Lung (tissue), 12 donors: ENCODE measurements around the gene MDM4. TPM values are rescaled to one million over a fixed set of nuclear protein-coding genes. Genes with fewer than 3 reads are reported as not detected.
"Not testable (repeated sequence)": the region's sequence is repeated elsewhere in the genome, so short reads cannot be mapped to it uniquely, and the experiment has no call there.

Experiments
- ATAC-seq: fragments of 200-7000 bp; cut with Tn5 transposase; one replicate; pipeline ENCODE4 v1.9.1; 2020; ENCODE audit warnings: moderate number of reproducible peaks; ENCODE audit not compliant: insufficient read depth, low FRiP score
- DNase-seq, 3 donors: peaks; one replicate each; pipeline ENCODE4 v3.0.0-alpha.2; 2013 to 2017
- H3K27ac ChIP-seq, 2 donors: one replicate each; pipeline ENCODE4 v1.5.1; 2013; ENCODE audit warnings: mild to moderate bottlenecking in 2 of 2, moderate library complexity in 2 of 2, control low read depth in 1 of 2, inconsistent platforms in 1 of 2, low read depth in 1 of 2, low read length in 1 of 2
- H3K27me3 ChIP-seq, 3 donors: one replicate each; pipeline ENCODE4 v1.5.1; 2013; ENCODE audit warnings: low read length in 2 of 3; ENCODE audit not compliant: control insufficient read depth in 3 of 3, insufficient read depth in 3 of 3
- H3K36me3 ChIP-seq, 4 donors: one replicate each; pipeline ENCODE4 v1.5.1; 2013; ENCODE audit warnings: low read length in 4 of 4, mild to moderate bottlenecking in 1 of 4, moderate library complexity in 1 of 4; ENCODE audit not compliant: control insufficient read depth in 4 of 4, insufficient read depth in 4 of 4
- H3K4me1 ChIP-seq, 5 donors: one replicate each; pipeline ENCODE4 v1.5.1; 2013; ENCODE audit warnings: low read length in 5 of 5, mild to moderate bottlenecking in 2 of 5, moderate library complexity in 1 of 5; ENCODE audit not compliant: control insufficient read depth in 5 of 5, insufficient read depth in 5 of 5
- H3K4me3 ChIP-seq: one replicate; pipeline ENCODE4 v1.5.1; 2013; ENCODE audit warnings: mild to moderate bottlenecking, control low read depth, moderate library complexity
- H3K9ac ChIP-seq, 2 donors: one replicate each; pipeline ENCODE4 v1.5.1; 2013; ENCODE audit warnings: low read length in 2 of 2, control low read depth in 1 of 2; ENCODE audit not compliant: insufficient read depth in 1 of 2
- H3K9me3 ChIP-seq, 4 donors: one replicate each; pipeline ENCODE4 v1.5.1; 2013; ENCODE audit warnings: low read length in 3 of 4, mild to moderate bottlenecking in 1 of 4, moderate library complexity in 1 of 4; ENCODE audit not compliant: control insufficient read depth in 4 of 4, insufficient read depth in 3 of 4
- WGBS, 2 donors: extraction: QIAGEN DNeasy Blood & Tissue Kit; methylation state at CpG; one replicate each; pipeline ENCODE4 v1.1.7; 2013; 5-methylcytosine and 5-hydroxymethylcytosine counted together
- polyA plus RNA-seq, 2 donors: library from polyadenylated mRNA; stranded (reverse); fragments of 200-250 nt; gene quantifications; one replicate each; pipeline ENCODE4 v1.2.1, GENCODE V29; 2013
- total RNA-seq, 2 donors: library from RNA; depleted of rRNA in 1 of 2; stranded (reverse); fragments of >200 nt in 1 of 2; gene quantifications; one replicate each; pipeline ENCODE4 v1.2.1, GENCODE V29; 2014 to 2021
- TF ChIP-seq, protein P1 (sequence below): IDR thresholded peaks from 2 replicates; pipeline ENCODE4 v1.5.1; 2012; ENCODE audit warnings: mild to moderate bottlenecking; ENCODE audit errors: control extremely low read depth, extremely low read depth
- donor health status: control.
- donor health status: control.
- donor health status: Bipolar disorder and iron deficiency.
- donor health status: healthy.
- donor health status: DM: yes; HTN: yes; CAD: no.

The MDM4 gene
- total and polyA plus RNA-seq, 4 donors, result 5.6 to 138 (median 38.9) TPM

DNA sequence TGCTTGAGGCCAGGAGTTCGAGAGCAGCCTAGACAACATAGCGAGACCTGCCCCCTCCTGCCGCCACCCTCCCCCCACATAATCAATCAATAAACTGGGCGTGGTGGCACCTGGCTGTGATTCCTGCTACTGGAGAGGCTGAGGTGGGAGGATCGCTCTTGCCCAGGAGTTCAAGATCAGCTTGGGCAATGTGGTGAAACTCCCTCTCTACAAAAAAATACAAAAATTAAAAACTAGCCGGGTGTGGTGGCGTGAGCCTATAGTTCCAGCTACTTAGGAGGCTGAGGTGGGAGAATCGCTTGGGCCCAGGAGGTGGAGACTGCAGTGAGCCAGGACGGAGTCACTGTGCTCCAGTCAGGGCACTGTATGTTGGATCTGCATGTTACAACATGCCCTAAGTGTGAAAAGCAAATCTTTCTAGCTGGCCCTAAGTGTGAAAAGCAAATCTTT, 7.0 kb upstream of the MDM4 start:
- no peak for DNase-seq

DNA sequence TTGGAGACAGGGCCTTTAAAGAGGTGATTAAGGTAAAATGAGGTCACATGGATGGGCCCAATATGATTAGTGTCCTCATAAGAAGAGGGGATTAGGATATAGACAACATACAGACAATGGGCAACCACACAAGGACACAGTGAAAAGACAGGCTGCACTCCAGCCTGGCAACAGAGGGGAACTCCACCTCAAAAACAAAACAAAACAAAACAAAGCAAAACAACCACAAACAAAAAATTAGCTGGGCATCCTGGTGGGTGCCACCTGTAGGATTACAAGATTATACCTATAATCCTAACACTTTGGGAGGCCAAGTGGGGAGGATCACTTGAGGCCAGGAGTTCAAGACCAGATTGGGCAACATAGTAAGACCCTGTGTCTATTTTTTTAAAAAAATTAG, 4.8 kb upstream of the MDM4 start:
- ATAC-seq, result no peak
- Histone ChIP-seq H3K4me3 (no peak overlapping the region), H3K27me3 (no peaks in the 10 kb centered on the region), H3K9me3 (no peaks in the 10 kb centered on the region), H3K9ac (no peak overlapping the region), H3K27ac (no peak overlapping the region), H3K4me1 (peaks cover 0 to 3% (median 0%) of the 10 kb centered on the region in 5 donors), H3K36me3 (no peaks in the 10 kb centered on the region)
- no peak for DNase-seq
- TF ChIP-seq, protein P1, sequence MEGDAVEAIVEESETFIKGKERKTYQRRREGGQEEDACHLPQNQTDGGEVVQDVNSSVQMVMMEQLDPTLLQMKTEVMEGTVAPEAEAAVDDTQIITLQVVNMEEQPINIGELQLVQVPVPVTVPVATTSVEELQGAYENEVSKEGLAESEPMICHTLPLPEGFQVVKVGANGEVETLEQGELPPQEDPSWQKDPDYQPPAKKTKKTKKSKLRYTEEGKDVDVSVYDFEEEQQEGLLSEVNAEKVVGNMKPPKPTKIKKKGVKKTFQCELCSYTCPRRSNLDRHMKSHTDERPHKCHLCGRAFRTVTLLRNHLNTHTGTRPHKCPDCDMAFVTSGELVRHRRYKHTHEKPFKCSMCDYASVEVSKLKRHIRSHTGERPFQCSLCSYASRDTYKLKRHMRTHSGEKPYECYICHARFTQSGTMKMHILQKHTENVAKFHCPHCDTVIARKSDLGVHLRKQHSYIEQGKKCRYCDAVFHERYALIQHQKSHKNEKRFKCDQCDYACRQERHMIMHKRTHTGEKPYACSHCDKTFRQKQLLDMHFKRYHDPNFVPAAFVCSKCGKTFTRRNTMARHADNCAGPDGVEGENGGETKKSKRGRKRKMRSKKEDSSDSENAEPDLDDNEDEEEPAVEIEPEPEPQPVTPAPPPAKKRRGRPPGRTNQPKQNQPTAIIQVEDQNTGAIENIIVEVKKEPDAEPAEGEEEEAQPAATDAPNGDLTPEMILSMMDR, result no peak

More for the DNA sequence above, 7.0 kb upstream of the MDM4 start:
- ATAC-seq, result no peak
- WGBS, 2 donors, result 85 to 86% methylated on average over 9 of the region's 9 CpGs
- H3K9me3 ChIP-seq, result no peaks in the 10 kb centered on the region
- no peaks in the 10 kb centered on the region for H3K27me3 ChIP-seq
- TF ChIP-seq, protein P1, result no peak
- H3K36me3 ChIP-seq, result no peaks in the 10 kb centered on the region
- peaks cover 0 to 3% (median 0%) of the 10 kb centered on the region in 5 donors for H3K4me1 ChIP-seq
- no peak overlapping the region for H3K9ac ChIP-seq
- no peak overlapping the region for H3K27ac ChIP-seq
- no peak overlapping the region for H3K4me3 ChIP-seq

DNA sequence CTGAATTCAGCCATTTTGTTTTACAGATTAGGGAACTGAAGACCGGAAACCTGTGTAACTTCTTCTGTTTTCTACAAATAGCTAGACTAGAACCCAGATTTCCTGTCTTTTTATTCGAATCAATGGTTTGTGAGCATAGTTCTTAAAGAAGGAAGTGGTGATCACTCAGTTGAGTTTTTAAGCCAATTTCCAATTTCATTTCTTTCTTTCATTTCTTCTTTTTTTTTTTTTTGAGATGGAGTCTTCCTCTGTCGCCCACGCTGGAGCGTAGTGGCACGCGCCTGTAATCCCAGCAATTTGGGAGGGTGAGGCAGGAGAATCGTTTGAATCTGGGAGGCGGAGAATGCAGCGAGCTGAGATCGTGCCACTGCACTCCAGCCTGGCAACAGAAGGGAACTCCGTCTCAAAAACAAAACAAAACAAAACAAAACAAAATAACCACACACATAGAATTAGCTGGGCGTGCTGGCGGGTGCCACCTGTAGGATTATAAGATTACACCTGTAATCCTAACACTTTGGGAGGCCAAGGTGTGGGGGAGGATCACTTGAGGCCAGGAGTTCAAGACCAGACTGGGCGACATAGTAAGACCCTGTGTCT, 3.0 kb upstream of the MDM4 start:
- Histone ChIP-seq H3K27me3 (no peaks in the 10 kb centered on the region), H3K4me1 (peaks cover 0 to 12% (median 6%) of the 10 kb centered on the region in 5 donors), H3K4me3 (no peak overlapping the region), H3K9ac (no peak overlapping the region), H3K36me3 (peaks cover 0 to 6% (median under 1%) of the 10 kb centered on the region in 4 donors), H3K27ac (peak overlapping the region in 1 of 2 donors; percentile 64), H3K9me3 (no peaks in the 10 kb centered on the region)
- ATAC-seq, result no peak
- WGBS, 2 donors, result 34 to 64% methylated on average over 15 of the region's 15 CpGs
- TF ChIP-seq, protein P1, result no peak
- DNase-seq, result no peak

DNA sequence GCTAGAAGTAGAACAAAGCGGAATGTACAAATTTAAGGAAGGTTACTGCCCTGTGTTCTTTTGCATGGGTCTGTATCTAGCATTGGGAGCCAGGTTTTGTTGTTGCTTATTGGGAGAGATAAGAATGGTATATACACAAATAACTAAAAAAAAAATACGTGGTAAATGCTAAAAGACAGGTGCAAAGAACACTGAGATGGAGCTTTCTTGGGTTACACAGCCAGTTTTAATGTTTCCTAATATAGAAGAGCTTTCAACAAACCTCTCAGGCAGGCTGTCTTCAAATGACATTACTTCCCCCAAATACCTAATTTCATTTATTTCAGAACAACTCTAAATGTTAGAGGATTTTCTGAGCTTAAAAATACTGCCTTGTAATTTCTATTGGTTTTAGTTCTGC, 1.4 kb upstream of the MDM4 start:
- Histone ChIP-seq H3K4me1 (peaks cover 0 to 15% (median 6%) of the 10 kb centered on the region in 5 donors), H3K4me3 (no peak overlapping the region), H3K27ac (no peak overlapping the region), H3K36me3 (peaks cover 0 to 12% (median under 1%) of the 10 kb centered on the region in 4 donors), H3K9me3 (no peaks in the 10 kb centered on the region), H3K27me3 (no peaks in the 10 kb centered on the region), H3K9ac (no peak overlapping the region)
- 67 to 69% methylated on average over 2 of the region's 2 CpGs for WGBS, 2 donors
- TF ChIP-seq, protein P1, result no peak
- DNase-seq (no peak), ATAC-seq (no peak)

DNA sequence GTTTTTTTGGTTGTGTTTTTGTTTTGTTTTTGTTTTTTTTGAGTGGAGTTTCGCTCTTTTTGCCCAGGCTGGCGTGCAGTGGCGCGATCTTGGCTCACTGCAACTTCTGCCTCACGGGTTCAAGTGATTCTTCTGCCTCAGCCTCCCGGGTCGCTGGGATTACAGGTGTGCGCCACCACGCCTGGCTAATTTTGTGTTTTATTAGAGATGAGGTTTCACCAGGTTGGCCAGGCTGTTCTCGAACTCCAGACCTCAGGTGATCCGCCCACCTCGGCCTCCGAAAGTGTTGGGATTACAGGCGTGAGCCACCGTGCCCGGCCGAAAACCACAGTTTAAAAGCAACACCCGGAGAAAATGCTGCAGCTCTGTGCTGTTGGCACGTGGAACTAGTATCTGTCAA, 1.2 kb downstream of the MDM4 start:
- not testable (repeated sequence) for DNase-seq, H3K27me3 ChIP-seq, H3K9me3 ChIP-seq, H3K9ac ChIP-seq, H3K4me3 ChIP-seq, ATAC-seq, H3K27ac ChIP-seq
- Histone ChIP-seq H3K36me3 (peaks cover 0 to 12% (median under 1%) of the 10 kb centered on the region in 4 donors), H3K4me1 (peaks cover 0 to 19% (median 8%) of the 10 kb centered on the region in 5 donors)
- 84 to 91% methylated on average over 19 of the region's 19 CpGs for WGBS, 2 donors
